GM21619 (cell line): Measurements from ENCODE around the gene CRTC2.

Experiments used
- ATAC-seq: cut with Tn5 transposase; IDR thresholded peaks from one replicate; pipeline ENCODE4 v1.9.1; 2021; ENCODE audit not compliant: unreplicated experiment

Gene CRTC2

GRCh38 chr1:153976819-153977249, 18.4 kb upstream of the CRTC2 start:
- ATAC-seq: peak; percentile 7

DNA sequence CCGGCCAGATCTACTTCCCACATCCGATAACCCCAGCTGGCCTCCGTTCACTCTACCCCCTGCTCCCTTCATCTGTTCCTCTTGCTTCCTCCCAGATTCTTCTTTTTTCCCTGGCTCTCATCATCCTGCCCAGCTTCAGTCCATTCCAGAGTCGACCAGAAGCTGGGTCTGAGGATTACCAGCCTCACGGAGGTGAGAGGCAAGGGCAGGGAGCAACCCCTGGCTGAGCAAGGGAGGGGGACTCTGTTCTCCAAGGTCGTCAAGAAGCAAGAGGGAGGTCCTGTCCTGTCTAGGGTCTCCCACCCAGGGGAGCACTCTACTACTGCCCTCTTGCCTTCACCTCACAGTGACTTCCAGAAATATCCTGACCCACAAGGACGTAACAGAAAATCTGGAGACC, 15.1 kb upstream of the CRTC2 start:
- no peak for ATAC-seq

DNA sequence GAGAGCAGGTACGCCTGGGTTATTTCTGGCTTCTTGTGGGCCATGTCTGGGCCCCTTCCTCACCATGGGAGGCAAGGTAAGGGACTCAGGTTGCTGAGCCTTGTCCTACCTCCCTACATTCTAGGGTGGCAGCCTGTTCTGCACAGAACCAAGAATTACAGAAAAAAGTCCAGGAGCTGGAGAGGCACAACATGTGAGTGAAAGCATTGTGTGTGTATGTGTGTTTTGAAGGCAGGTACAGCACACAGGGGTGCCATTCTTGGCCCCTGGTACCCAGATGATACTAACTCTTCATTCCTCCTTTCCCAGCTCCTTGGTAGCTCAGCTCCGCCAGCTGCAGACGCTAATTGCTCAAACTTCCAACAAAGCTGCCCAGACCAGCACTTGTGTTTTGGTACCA, 14.7 kb upstream of the CRTC2 start:
- ATAC-seq: no peak

DNA sequence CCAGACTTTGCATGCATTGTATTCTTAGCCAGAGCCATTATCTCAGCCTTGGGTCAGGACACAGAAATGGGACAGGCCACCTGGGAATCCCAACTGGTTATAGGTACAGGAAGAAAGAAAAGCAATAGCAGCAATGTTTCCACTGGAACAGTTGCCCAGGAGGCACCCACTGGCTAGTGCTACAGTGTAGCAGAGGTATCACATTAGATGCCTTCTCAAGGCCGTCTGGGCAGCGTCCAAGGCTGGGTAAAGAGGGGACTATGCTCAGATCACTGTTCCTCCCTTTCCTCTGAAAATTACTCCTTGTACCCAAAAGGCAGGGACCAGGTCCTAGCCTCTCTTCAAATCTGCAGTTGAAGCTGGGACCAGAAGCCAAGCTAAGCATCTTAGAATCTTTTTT, 11.9 kb upstream of the CRTC2 start:
- ATAC-seq: no peak

GRCh38 chr1:153968972-153969371, 10.6 kb upstream of the CRTC2 start:
- ATAC-seq: no peak

GRCh38 chr1:153968408-153968807, 10.0 kb upstream of the CRTC2 start:
- ATAC-seq: no peak

DNA sequence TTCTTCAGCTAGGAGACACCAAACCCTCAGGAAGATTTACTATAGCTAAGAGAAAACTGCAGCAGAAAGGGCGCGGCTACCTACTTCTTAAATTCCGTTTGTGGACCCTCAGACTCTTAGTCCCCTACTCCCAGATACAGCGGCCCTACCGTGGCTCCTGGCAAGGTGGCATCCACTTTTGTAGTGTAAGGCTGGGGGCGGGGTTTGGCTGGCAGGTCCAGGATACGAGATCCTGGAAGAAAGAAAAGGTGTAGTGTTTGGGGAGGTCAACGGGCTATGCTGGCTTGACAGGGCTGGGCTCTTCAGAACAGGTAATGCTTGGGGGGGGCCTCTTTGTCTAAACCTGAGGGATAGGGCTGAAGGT, 9.6 kb upstream of the CRTC2 start:
- ATAC-seq: no peak

DNA sequence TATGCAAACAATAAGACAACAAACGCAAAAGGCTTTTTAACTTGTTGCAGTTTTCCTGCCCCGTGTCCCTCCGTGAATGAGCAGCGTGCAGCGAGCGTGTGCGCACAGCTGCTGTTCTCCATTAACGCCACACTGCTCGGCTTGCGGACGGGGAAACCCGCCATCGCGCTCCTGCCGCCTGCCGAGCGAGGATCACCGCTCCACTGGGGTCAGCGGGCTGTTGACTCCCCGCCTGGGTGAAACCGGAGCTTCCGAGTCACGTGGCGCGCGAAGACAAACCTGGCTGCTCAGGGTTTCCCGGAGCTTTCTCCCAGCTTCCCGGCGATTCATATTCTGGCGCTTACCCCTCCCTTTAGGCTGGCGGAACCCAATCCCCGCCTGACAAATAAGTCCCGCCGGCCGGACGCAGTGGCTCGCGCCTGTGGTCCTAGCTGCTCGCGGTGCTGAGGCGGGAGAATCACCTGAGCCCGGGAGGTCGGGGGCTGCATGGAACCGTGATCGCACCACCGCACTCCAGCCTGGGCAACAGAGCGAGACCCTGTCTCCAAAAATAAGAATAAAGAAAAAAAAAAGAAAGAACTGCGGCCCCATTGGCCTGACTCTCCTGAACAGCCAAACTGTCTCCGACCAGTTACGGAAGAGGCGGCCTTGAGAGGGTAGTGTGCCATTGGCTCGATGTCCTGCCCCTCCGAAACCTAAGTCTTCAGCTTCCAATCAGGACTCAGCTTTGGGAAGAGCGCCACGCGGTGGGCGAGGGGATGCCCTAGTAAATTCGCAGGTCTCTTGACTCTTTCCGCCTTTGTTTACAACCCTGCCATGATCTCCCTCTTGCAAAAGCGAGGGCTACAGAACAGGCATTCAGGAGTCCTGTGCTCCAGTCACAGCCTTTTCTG, 8.9 kb upstream of the CRTC2 start, which contains the start of gene CREB3L4:
CREB3L4 (plus strand) TSS at position 796 of the 893 bp plus-strand sequence. CDS start 624 bp downstream, outside the sequence.
- peak; percentile 76 for ATAC-seq

DNA sequence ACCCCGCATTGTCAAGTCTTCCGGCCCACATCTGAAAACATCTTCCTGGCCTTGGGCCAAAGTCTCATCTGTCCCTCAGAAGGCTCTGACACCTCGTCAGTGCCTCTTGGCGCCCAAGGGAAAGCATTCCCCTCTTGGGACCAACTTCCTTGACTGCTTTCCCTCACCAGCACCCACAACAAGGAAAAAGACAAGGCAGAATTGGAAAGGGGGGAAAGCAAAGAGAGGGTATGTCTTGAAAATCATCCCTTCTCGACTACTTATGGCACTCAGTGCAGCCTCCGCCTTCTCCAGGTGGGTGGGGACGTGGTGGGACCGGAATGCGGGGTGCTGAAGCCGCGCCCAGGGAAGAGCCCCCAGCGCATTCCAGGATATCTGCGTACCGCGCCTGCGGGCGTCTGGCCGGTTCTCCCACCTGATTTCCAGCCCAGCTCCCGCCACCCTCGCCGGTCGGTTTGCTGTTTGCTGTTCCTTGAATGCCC, 5.5 kb upstream of the CRTC2 start:
- ATAC-seq: no peak

GRCh38 chr1:153963030-153963849, 4.8 kb upstream of the CRTC2 start, which contains the start of gene SLC39A1:
Gene SLC39A1, minus strand, starts transcription at chr1:153963537. Its CDS starts 822 bp downstream, at chr1:153962715.
- ATAC-seq: peak; percentile 38

DNA sequence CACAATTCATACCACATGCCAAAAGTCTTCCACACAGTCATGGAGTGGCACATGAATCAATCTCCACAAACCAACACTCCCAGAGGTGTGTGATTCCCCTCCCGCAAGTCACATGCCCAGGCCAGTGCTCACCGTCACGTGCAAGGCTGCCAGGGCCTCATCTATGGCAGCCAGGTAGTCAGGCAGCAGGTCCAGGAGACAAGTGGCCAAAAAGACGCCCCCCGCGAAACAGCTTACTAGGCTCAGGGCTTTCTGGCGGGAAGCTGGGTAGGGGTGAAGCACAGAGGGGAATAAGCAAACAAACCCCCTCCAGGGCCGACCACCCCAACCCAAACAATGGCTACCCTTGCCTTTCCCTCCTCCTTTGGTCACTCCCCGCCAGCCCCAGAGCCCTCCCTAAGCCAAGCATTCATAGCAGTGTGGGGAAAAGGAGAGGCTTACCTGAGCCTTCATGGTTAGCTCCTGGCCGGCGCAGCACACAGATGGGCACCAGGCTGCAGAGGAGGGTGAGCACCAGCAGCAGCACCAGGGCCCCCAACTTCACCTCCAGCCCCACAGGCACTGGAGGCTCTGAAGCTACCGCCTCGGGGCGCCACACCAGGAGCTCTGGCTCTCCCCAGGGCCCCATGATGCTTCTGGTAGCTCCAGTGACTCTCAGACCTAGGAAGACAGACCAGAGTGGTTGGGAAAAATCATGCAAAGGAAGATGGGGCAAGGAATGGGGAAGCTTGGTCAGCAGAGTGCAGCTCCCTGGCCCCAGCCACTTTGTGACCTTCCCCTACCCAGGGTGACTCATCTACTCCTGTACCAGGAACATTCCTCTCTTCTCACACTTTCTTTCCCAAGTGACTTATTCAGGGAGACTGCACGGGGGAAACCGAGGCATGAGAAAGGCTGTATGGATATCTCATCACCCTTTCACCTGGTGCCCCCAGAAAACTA, 3.9 kb upstream of the CRTC2 start:
- ATAC-seq: no peak

- no peak for ATAC-seq
Observed at GRCh38 chr1:153961421-153961820, 3.0 kb upstream of the CRTC2 start.

GRCh38 chr1:153960206-153960605, 1.8 kb upstream of the CRTC2 start:
- no peak for ATAC-seq

- ATAC-seq: no peak
Observed at GRCh38 chr1:153959454-153959853, 1.0 kb upstream of the CRTC2 start.

DNA sequence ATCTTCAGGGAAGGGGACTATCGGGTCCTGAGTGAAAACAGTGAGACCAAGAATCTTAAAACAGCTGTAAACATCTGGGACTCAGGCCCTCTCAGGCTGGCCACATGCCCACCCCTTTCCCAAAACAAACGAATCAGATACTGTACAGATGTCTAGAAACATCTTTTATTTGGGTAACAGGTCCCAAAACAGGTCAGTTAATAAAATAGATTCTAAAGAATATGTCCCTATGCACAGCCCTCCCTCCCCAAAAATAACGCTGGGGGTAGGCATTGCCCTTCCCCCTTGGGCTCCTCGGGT, 499 bp upstream of the CRTC2 start:
- no peak for ATAC-seq

GRCh38 chr1:153957744-153958110, 685 bp downstream of the CRTC2 start:
- ATAC-seq: peak; percentile 16

DNA sequence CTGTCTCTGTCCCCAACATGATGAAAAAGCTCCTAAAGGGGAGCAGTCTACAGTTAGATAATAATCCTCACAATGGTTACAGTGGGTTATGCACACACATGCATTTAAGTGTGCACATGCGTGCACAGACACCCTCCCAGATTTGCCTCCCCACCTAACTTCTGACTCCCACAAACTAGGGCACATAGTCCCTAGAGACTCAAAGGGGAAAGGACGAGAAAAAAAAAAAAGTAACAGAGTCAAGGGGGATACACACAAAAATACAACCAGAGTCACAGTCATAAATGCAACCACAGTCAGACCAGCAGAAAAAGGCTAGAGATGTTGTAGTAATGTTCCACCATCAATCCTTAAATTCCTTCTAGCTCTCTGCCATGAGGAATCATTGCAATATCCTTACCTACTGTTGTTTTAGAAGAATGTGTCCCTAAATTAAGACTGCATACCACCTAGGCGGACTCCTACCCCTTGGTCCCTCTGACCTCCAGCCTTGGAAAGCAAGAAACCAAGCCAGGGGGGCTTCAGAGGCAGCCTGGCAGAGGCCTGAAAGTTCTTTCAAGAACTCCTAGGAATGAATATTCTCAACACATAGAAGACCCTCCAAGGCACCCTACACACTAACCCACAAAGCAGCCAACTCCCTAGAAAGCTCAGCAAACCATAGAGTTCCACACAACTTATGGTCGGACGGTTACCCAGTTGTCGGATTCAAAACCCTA, 1.3 kb downstream of the CRTC2 start:
- ATAC-seq: no peak

DNA sequence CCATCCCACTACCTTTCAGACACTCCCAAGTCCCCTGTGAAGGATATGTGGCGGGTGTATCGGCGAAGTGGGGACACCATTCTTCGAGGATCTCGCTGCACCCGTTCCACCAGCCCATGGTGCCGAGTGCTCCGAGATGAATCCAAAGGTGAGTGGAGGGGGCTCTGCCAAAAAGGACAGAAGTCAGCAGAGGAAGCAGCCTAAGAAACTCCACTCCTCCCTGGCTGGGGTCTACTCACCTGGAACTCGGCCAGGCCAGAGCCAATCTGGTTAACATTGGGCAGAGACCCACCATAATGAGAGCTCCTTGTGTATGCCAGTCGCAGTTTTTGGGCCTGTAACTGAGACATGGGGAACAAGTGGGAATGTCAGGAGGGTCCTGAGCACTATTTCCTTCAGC, 3.6 kb downstream of the CRTC2 start:
- ATAC-seq: no peak

DNA sequence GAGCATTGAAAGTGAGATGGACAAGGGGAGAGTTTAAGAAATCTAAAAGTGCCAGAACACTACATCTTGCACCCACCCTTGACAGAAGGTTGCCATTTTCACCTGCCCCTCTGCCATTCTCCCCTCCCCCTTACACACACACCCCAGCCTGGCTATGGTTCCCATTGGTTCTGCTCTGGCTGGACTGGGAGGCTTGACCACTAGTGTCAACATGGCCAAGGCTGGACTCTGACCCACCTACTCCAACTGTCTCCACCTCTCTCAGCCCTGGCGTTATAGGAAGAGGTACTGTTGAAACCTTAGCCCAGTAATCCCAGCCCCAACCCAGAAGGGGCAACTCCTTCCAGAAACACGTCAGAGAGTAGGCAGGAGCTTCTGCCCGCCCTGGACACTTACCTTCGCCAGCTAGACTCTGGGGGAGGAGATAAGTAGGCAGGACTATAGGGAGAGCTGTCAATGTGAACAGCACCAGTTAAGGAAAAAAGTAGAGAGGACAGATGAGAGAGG, 4.5 kb downstream of the CRTC2 start:
- no peak for ATAC-seq

- no peak for ATAC-seq
Observed at GRCh38 chr1:153951801-153952200, 6.6 kb downstream of the CRTC2 start.
